HepG2 (cell line): ENCODE data around the gene LZTR1. TPM values are rescaled to one million over a fixed set of nuclear protein-coding genes. Genes with fewer than 3 reads are reported as not detected.
A peak's percentile ranks its signal among the peaks of the same experiment; 100 is the strongest.

ENCODE experiments used
- ATAD3A ChIP-seq: sonication (generic); formaldehyde crosslinking; IDR thresholded peaks from 2 replicates; pipeline ENCODE4 v1.4.0; 2020; ENCODE audit warnings: missing genetic modification reagents
- CC2D1A ChIP-seq: sonication (generic); formaldehyde crosslinking; IDR thresholded peaks from 2 replicates; pipeline ENCODE4 v1.8.1; 2023; ENCODE audit warnings: mild to moderate bottlenecking, missing genetic modification reagents
- HOXD1 ChIP-seq: sonication (generic); formaldehyde crosslinking; IDR thresholded peaks from 2 replicates; pipeline ENCODE4 v1.5.0; 2020; ENCODE audit warnings: missing genetic modification reagents
- ISX ChIP-seq: sonication (generic); formaldehyde crosslinking; conservative IDR thresholded peaks from 2 replicates; pipeline ENCODE4 v1.5.0; 2020; ENCODE audit warnings: missing genetic modification reagents
- PHF20 ChIP-seq: sonication (generic); formaldehyde crosslinking; IDR thresholded peaks from 2 replicates; pipeline ENCODE4 v1.5.0; 2020; ENCODE audit warnings: mild to moderate bottlenecking, missing genetic modification reagents
- PTBP1 ChIP-seq: fragments of 200-400 bp; formaldehyde crosslinking; IDR thresholded peaks from 2 replicates; pipeline ENCODE4 v1.6.1; 2018; ENCODE audit warnings: low read length, low read depth; ENCODE audit not compliant: poor library complexity, severe bottlenecking
- RAD51 ChIP-seq: fragments of 450-650 bp; IDR thresholded peaks from 2 replicates; pipeline ENCODE4 v1.6.1; 2016; ENCODE audit warnings: borderline replicate concordance
- REST ChIP-seq, 2 experiments: IDR thresholded peaks; 2 replicates each; pipeline ENCODE4 v1.6.1; 2011 to 2012; ENCODE audit warnings: low read length in 2 of 2, borderline replicate concordance in 1 of 2, low read depth in 1 of 2, mild to moderate bottlenecking in 1 of 2, moderate library complexity in 1 of 2
- RXRB ChIP-seq: IDR thresholded peaks from 2 replicates; pipeline ENCODE4 v1.6.1; 2016; ENCODE audit warnings: borderline replicate concordance, missing genetic modification reagents, missing compliant biosample characterization
- SPEN ChIP-seq: sonication (generic); formaldehyde crosslinking; IDR thresholded peaks from 2 replicates; pipeline ENCODE4 v1.5.1; 2020; ENCODE audit warnings: low read depth, mild to moderate bottlenecking, missing genetic modification reagents
- TCF7L2 ChIP-seq: IDR thresholded peaks from 2 replicates; pipeline ENCODE4 v1.6.1; 2011; ENCODE audit warnings: mild to moderate bottlenecking, low read depth, low read length, moderate library complexity
- TRIM22 ChIP-seq: fragments of 450-650 bp; IDR thresholded peaks from 2 replicates; pipeline ENCODE4 v1.6.1; 2017
- TRIM24 ChIP-seq: sonication (generic); formaldehyde crosslinking; IDR thresholded peaks from 2 replicates; pipeline ENCODE4 v1.8.0; 2022; ENCODE audit warnings: mild to moderate bottlenecking, missing genetic modification reagents
- YEATS2 ChIP-seq: sonication (generic); formaldehyde crosslinking; IDR thresholded peaks from 2 replicates; pipeline ENCODE4 v1.4.0; 2020; ENCODE audit warnings: missing genetic modification reagents, borderline replicate concordance
- ZNF646 ChIP-seq: sonication (generic); formaldehyde crosslinking; IDR thresholded peaks from 2 replicates; pipeline ENCODE4 v1.9.0; 2021; ENCODE audit warnings: mild to moderate bottlenecking, missing genetic modification reagents
- ZNF770 ChIP-seq: sonication (generic); formaldehyde crosslinking; IDR thresholded peaks from 2 replicates; pipeline ENCODE4 v1.5.0; 2020; ENCODE audit warnings: mild to moderate bottlenecking, missing genetic modification reagents
- polyA plus RNA-seq, 8 experiments: library from polyadenylated mRNA; depleted of rRNA in 3 of 8; stranded (reverse) in 7 of 8; unstranded in 1 of 8; fragments of >200 nt; fragmentation: Illumina TruSeq in 4 of 8; extraction: Trizol in 4 of 8; gene quantifications; 2 replicates each; pipeline versions ENCODE4 v1.2.1 to v1.2.3, GENCODE V29; 2011 to 2016; ENCODE audit warnings: low read depth in 4 of 8, missing spikeins in 1 of 8, mixed read lengths in 1 of 8; ENCODE audit not compliant: insufficient read depth in 1 of 8
- total RNA-seq, 5 experiments: library from RNA; depleted of rRNA; stranded (reverse); fragments of >200 nt; fragmentation: Illumina TruSeq; extraction: Trizol; gene quantifications; 2 replicates each; pipeline ENCODE4 v1.2.3, GENCODE V29; 2016; ENCODE audit warnings: low read depth in 1 of 5

LZTR1 gene
- total and polyA plus RNA-seq, 2 of the 13 experiments (the other 11 are each of a cell fraction or from before 2014, with no cell fraction given): 21.8 to 22.4 TPM

GRCh38 chr22:20951151-20951931 is 30.8 kb upstream of the LZTR1 start (continued):
- TF ChIP-seq REST (IDR thresholded peaks at IDR 0.05; ENCODE audit: borderline replicate concordance in 1 of 2, low read depth in 1 of 2, low read length in 2 of 2): no peak
- no peak for TF ChIP-seq TRIM24 (CRISPR knock-in tag)
- no peak for TF ChIP-seq TRIM22
- TF ChIP-seq ATAD3A (CRISPR knock-in tag): no peak
- TF ChIP-seq CC2D1A: no peak
- no peak for TF ChIP-seq PHF20
- no peak for TF ChIP-seq ISX (CRISPR knock-in tag)
- no peak for TF ChIP-seq TCF7L2
- TF ChIP-seq SPEN (CRISPR knock-in tag): no peak; the same call in none of the 2 replicates
- no peak for TF ChIP-seq YEATS2 (CRISPR knock-in tag)
- no peak for TF ChIP-seq RAD51
- TF ChIP-seq HOXD1: peak; percentile 91
- TF ChIP-seq RXRB: peak; percentile 44; the same call in 1 of the 2 replicates
- no peak for TF ChIP-seq ZNF646
- no peak for TF ChIP-seq ZNF770 (CRISPR knock-in tag)
- no peak for TF ChIP-seq PTBP1
